GM12878 (cell line): ENCODE measurements around the gene TAPT1. TPM values are rescaled to one million over a fixed set of nuclear protein-coding genes. Genes with fewer than 3 reads are reported as not detected.

Experiments
- ATAC-seq: fragments of 200-7000 bp; cut with Tn5 transposase; 3 replicates; pipeline ENCODE4 v1.9.1; 2020; ENCODE audit warnings: mild to moderate bottlenecking, moderate library complexity
- BruUV-seq: library from RNA; stranded (reverse); fragments of 400-500 nt; replicated peaks from 2 replicates; lab custom pipeline; 2021; lab: Mats Ljungman, UMichigan
- CTCF ChIA-PET: fragments of 300-600 bp; sonication (Branson Sonifier 250); formaldehyde crosslinking; extraction: SDS; loops from one replicate; lab custom pipeline; 2021; ENCODE audit warnings: inconsistent platforms; lab: Yijun Ruan, JAX
- POLR2A ChIA-PET: fragments of 350-600 bp; formaldehyde crosslinking; extraction: SDS; loops from one replicate; lab custom pipeline; 2021; ENCODE audit warnings: inconsistent platforms; lab: Charles Lee
- RAD21 ChIA-PET: fragments of 300-600 bp; sonication (Branson Sonifier 250); formaldehyde crosslinking; loops from one replicate; lab custom pipeline; 2023; ENCODE audit warnings: antibody characterized with exemption; ENCODE audit not compliant: unreplicated experiment; lab: Charles Lee
- SMC1A ChIA-PET: fragments of 300-600 bp; sonication (Branson Sonifier 250); formaldehyde crosslinking; loops from one replicate; lab custom pipeline; 2023; ENCODE audit not compliant: unreplicated experiment, uncharacterized antibody; lab: Charles Lee
- DNase-seq: peaks from one replicate; pipeline ENCODE4 v3.0.0-alpha.2; 2011; ENCODE audit warnings: low read depth, low spot score
- FAIRE-seq: peaks from 3 replicates; lab custom pipeline; 2011; peaks lifted over from hg19 to GRCh38; lab: Jason Lieb, UNC
- H2AFZ ChIP-seq: 2 replicates; pipeline ENCODE4 v1.6.0; 2011; ENCODE audit warnings: low read depth, low read length, control low read depth; ENCODE audit not compliant: control insufficient read depth
- H3K27ac ChIP-seq: 2 replicates; pipeline ENCODE4 v1.5.1; 2011; ENCODE audit warnings: control low read depth; ENCODE audit not compliant: control insufficient read depth, insufficient read depth
- H3K27me3 ChIP-seq, 2 experiments: replicated peaks in 1 of 2; 2 replicates each; pipeline versions ENCODE4 v1.6.0 to v1.6.1; 2011; ENCODE audit warnings: low read length in 1 of 2; ENCODE audit not compliant: control insufficient read depth in 2 of 2, insufficient read depth in 2 of 2
- H3K36me3 ChIP-seq, 2 experiments: 2 replicates each; pipeline ENCODE4 v1.5.1; 2011; ENCODE audit warnings: low read length in 1 of 2; ENCODE audit not compliant: control insufficient read depth in 2 of 2, insufficient read depth in 2 of 2
- H3K4me1 ChIP-seq: 2 replicates; pipeline ENCODE4 v1.6.1; 2011; ENCODE audit warnings: mild to moderate bottlenecking, low read length, moderate library complexity, mixed read lengths; ENCODE audit not compliant: control insufficient read depth, insufficient read depth
- H3K4me2 ChIP-seq: 2 replicates; pipeline ENCODE4 v1.6.0; 2011; ENCODE audit warnings: control low read depth; ENCODE audit not compliant: control insufficient read depth, insufficient read depth
- H3K4me3 ChIP-seq: fragments of 200-600 bp; sonication (generic); 2 replicates; pipeline ENCODE4 v1.5.1; 2016
- H3K79me2 ChIP-seq: 2 replicates; pipeline ENCODE4 v1.6.0; 2011; ENCODE audit warnings: low read length; ENCODE audit not compliant: control insufficient read depth, insufficient read depth
- H3K9ac ChIP-seq: 2 replicates; pipeline ENCODE4 v1.8.0; 2011; ENCODE audit warnings: low read length, control low read depth, mixed read lengths; ENCODE audit not compliant: control insufficient read depth, insufficient read depth
- H3K9me3 ChIP-seq: replicated peaks from 3 replicates; pipeline ENCODE4 v1.5.1; 2011; ENCODE audit warnings: mild to moderate bottlenecking, low read length; ENCODE audit not compliant: control insufficient read depth, insufficient read depth
- H4K20me1 ChIP-seq: 2 replicates; pipeline ENCODE4 v1.6.0; 2011; ENCODE audit not compliant: control insufficient read depth, insufficient read depth
- ASH2L ChIP-seq: fragments of 300-600, 200-600 bp; sonication (generic); IDR thresholded peaks from 2 replicates; pipeline ENCODE4 v1.6.1; 2017; ENCODE audit warnings: low read depth, mild to moderate bottlenecking, borderline replicate concordance
- E4F1 ChIP-seq: fragments of 450-650 bp; IDR thresholded peaks from 2 replicates; pipeline ENCODE4 v1.6.1; 2018; ENCODE audit warnings: borderline replicate concordance, mild to moderate bottlenecking; ENCODE audit not compliant: partially characterized antibody
- ESRRA ChIP-seq: IDR thresholded peaks from 2 replicates; pipeline ENCODE4 v1.6.1; 2012; ENCODE audit warnings: mild to moderate bottlenecking, low read length, improper control_type of control experiment
- HDAC6 ChIP-seq: fragments of 200-600 bp; sonication (generic); IDR thresholded peaks from one replicate; pipeline ENCODE4 v1.8.0; 2017; ENCODE audit warnings: antibody characterized with exemption; ENCODE audit not compliant: unreplicated experiment
- MAX ChIP-seq: IDR thresholded peaks from 2 replicates; pipeline ENCODE4 v1.6.1; 2012; ENCODE audit warnings: low read depth, low read length, improper control_type of control experiment
- NR2C1 ChIP-seq: fragments of 450-650 bp; IDR thresholded peaks from 2 replicates; pipeline ENCODE4 v1.6.1; 2017; ENCODE audit warnings: antibody characterized with exemption, mild to moderate bottlenecking, moderate library complexity
- REST ChIP-seq: IDR thresholded peaks from 2 replicates; pipeline ENCODE4 v1.6.1; 2012; ENCODE audit warnings: mild to moderate bottlenecking, low read depth, low read length
- SMAD1 ChIP-seq: fragments of 450-650 bp; IDR thresholded peaks from 2 replicates; pipeline ENCODE4 v1.6.1; 2018; ENCODE audit warnings: mild to moderate bottlenecking, low read depth; ENCODE audit not compliant: partially characterized antibody
- SUPT20H ChIP-seq: IDR thresholded peaks from 2 replicates; pipeline ENCODE4 v1.6.1; 2011; ENCODE audit warnings: low read depth, mild to moderate bottlenecking, low read length, moderate library complexity, borderline replicate concordance; ENCODE audit not compliant: control insufficient read depth
- SUZ12 ChIP-seq: fragments of 200-600 bp; sonication (generic); IDR thresholded peaks from one replicate; pipeline ENCODE4 v1.6.1; 2018; ENCODE audit warnings: antibody characterized with exemption, mild to moderate bottlenecking; ENCODE audit not compliant: unreplicated experiment
- TCF3 ChIP-seq: IDR thresholded peaks from 2 replicates; pipeline ENCODE4 v1.6.1; 2012; ENCODE audit warnings: low read depth, mild to moderate bottlenecking, low read length, borderline replicate concordance; ENCODE audit not compliant: insufficient read depth
- TCF7 ChIP-seq: IDR thresholded peaks from 2 replicates; pipeline ENCODE4 v1.6.1; 2014; ENCODE audit warnings: antibody characterized with exemption, borderline replicate concordance
- USF1 ChIP-seq: IDR thresholded peaks from 2 replicates; pipeline ENCODE4 v1.6.1; 2011; ENCODE audit warnings: borderline replicate concordance, low read depth, mild to moderate bottlenecking, moderate library complexity, mixed read lengths, low read length; ENCODE audit not compliant: insufficient read depth; ENCODE audit errors: extremely low read length
- WGBS: methylation state at CpG from one replicate; pipeline ENCODE4 v1.1.6; 2016; ENCODE audit warnings: low lambda C conversion rate; ENCODE audit not compliant: insufficient replicate concordance, insufficient coverage; ENCODE audit errors: missing lambda C conversion rate; 5-methylcytosine and 5-hydroxymethylcytosine counted together
- in situ Hi-C: fragments of 300-500 bp; cut with MboI; formaldehyde crosslinking; loops from 9 replicates; pipeline ENCODE4 v1.14.3; 2018; ENCODE audit warnings: mixed read lengths
- intact Hi-C: fragments of 100-400 bp; cut with micrococcal nuclease; formaldehyde crosslinking; loops from one replicate; pipeline ENCODE4 v1.14.2; 2022; ENCODE audit not compliant: unreplicated experiment
- polyA plus RNA-seq, 11 experiments: library from polyadenylated mRNA; depleted of rRNA in 4 of 11; unstranded in 6 of 11; stranded (reverse) in 5 of 11; fragments of >200 nt; fragmentation: Nextera tagmentation in 4 of 11; fragmentation: Illumina TruSeq in 1 of 11; extraction: Ambion mirVana in 4 of 11; extraction: Trizol in 1 of 11; gene quantifications; 1 replicate in 1 of 11; 2 replicates in 10 of 11; pipeline versions ENCODE4 v1.2.1 to v1.2.3, GENCODE V29; 2011 to 2016; ENCODE audit warnings: inconsistent platforms in 2 of 11, missing spikeins in 2 of 11, low read depth in 1 of 11
- total RNA-seq, 4 experiments: library from RNA; depleted of rRNA in 3 of 4; stranded (reverse); fragments of >200 nt in 3 of 4; fragmentation: Illumina TruSeq in 1 of 4; extraction: Trizol in 1 of 4; gene quantifications; 2 replicates each; pipeline versions ENCODE4 v1.2.1 to v1.2.3, GENCODE V29; 2013 to 2021

The TAPT1 gene
- total and polyA plus RNA-seq, 10 of the 15 experiments (the other 5 are each of a cell fraction or from before 2014, with no cell fraction given) = 0.91 to 23.3 (median 9.5) TPM

- H3K4me3 ChIP-seq = no peak overlapping the region
- 95% methylated on average over 3 of the region's 3 CpGs for WGBS
- H3K79me2 ChIP-seq = peaks cover 1% of the 10 kb centered on the region; the same call in 1 of the 2 replicates
- no TSS peak for BruUV-seq
- DNase-seq (no peak), ATAC-seq (no peak), FAIRE-seq (no peak)
- H2AFZ ChIP-seq = no peak overlapping the region
- H3K27me3 ChIP-seq = no peaks in the 10 kb centered on the region
- ChIA-PET SMC1A (no interaction called here), POLR2A (no interaction called here)
- in situ Hi-C loops = loop anchor here (10.0 kb wide), 1 partner anchor 400 kb away; no protein-coding TSS in a partner anchor
- H3K36me3 ChIP-seq = peaks cover 2 to 7% of the 10 kb centered on the region in 2 experiments; a peak in 2 of 4 replicates
- H3K27ac ChIP-seq = no peak overlapping the region
- H3K4me1 ChIP-seq = peaks cover 6% of the 10 kb centered on the region
- no peaks in the 10 kb centered on the region for H4K20me1 ChIP-seq
- no peak for TF ChIP-seq TCF3
- no peak for TF ChIP-seq SMAD1
- no peak for TF ChIP-seq USF1
- no peak for TF ChIP-seq SUPT20H
- no peak for TF ChIP-seq E4F1
- no peak for TF ChIP-seq MAX
- TF ChIP-seq HDAC6 = no peak
- TF ChIP-seq TCF7 = no peak
- no peak for TF ChIP-seq NR2C1
- TF ChIP-seq SUZ12 = no peak
- TF ChIP-seq ASH2L = no peak
- no peak for TF ChIP-seq ESRRA
- no peak for TF ChIP-seq REST
- TF ChIP-seq, all 136 proteins: peak for 0
- ChIA-PET RAD21 (no interaction called here), CTCF (interaction anchor here (1.4 kb wide), 1 partner anchor 399 kb away, joined by 3 read pairs; no protein-coding TSS in a partner anchor)
- Histone ChIP-seq H3K9ac (no peak overlapping the region), H3K9me3 (no peaks in the 10 kb centered on the region), H3K4me2 (no peak overlapping the region)
- intact Hi-C loops = no loop called here
Observed at GRCh38 chr4:16204505-16204904, 21.8 kb downstream of the TAPT1 start.
